Spleen (tissue), 11 donors: ENCODE measurements around the gene NT5E. TPM values are rescaled to one million over a fixed set of nuclear protein-coding genes. Genes with fewer than 3 reads are reported as not detected.

ENCODE experiments used
- DNase-seq: peaks from one replicate; pipeline ENCODE4 v3.0.0-alpha.2; 2020
- H3K27ac ChIP-seq, 8 donors: fragments of 200-600 bp; sonication (generic) in 7 of 8; 1 replicate in 4 of 8; 2 replicates in 4 of 8; pipeline versions ENCODE4 v1.5.0 to v1.8.0; 2016 to 2021; ENCODE audit warnings: inconsistent platforms in 4 of 8, mild to moderate bottlenecking in 4 of 8, moderate library complexity in 1 of 8
- H3K27me3 ChIP-seq, 7 donors: fragments of 200-600 bp; sonication (generic) in 6 of 7; replicated peaks in 1 of 7; 1 replicate in 4 of 7; 2 replicates in 3 of 7; pipeline versions ENCODE4 v1.5.0 to v1.8.0; 2016 to 2021; ENCODE audit warnings: inconsistent platforms in 3 of 7, mild to moderate bottlenecking in 1 of 7
- H3K36me3 ChIP-seq, 6 donors: fragments of 200-600 bp; sonication (generic) in 5 of 6; 1 replicate in 4 of 6; 2 replicates in 2 of 6; pipeline versions ENCODE4 v1.5.0 to v1.8.0; 2016 to 2021; ENCODE audit warnings: inconsistent platforms in 2 of 6
- H3K4me1 ChIP-seq, 6 donors: fragments of 200-600 bp; sonication (generic) in 5 of 6; 1 replicate in 3 of 6; 2 replicates in 3 of 6; pipeline versions ENCODE4 v1.5.0 to v1.8.0; 2016 to 2021; ENCODE audit warnings: inconsistent platforms in 3 of 6
- H3K4me3 ChIP-seq, 8 donors: fragments of 200-600 bp; sonication (generic) in 7 of 8; 1 replicate in 4 of 8; 2 replicates in 4 of 8; pipeline versions ENCODE4 v1.5.0 to v1.8.0; 2016 to 2021; ENCODE audit warnings: inconsistent platforms in 4 of 8, mild to moderate bottlenecking in 4 of 8, moderate library complexity in 2 of 8
- H3K9me3 ChIP-seq, 8 donors: fragments of 200-600 bp; sonication (generic) in 7 of 8; 1 replicate in 4 of 8; 2 replicates in 4 of 8; pipeline versions ENCODE4 v1.5.0 to v1.8.0; 2016 to 2021; ENCODE audit warnings: inconsistent platforms in 4 of 8
- POLR2A ChIP-seq, 3 donors: fragments of 450-650 bp; IDR thresholded peaks; one replicate each; pipeline ENCODE4 v1.5.1; 2017; ENCODE audit warnings: antibody characterized with exemption in 3 of 3, mild to moderate bottlenecking in 1 of 3
- POLR2AphosphoS5 ChIP-seq, 3 donors: sonication (generic); formaldehyde crosslinking; IDR thresholded peaks; one replicate each; pipeline ENCODE4 v1.5.1; 2017; ENCODE audit warnings: antibody characterized with exemption in 3 of 3
- WGBS, 5 donors: extraction: QIAGEN DNeasy Blood & Tissue Kit in 3 of 5; methylation state at CpG; one replicate each; pipeline versions ENCODE4 v1.1.5 to v1.1.7; 2013 to 2018; 5-methylcytosine and 5-hydroxymethylcytosine counted together
- intact Hi-C: fragments of 100-400 bp; cut with DNase I; formaldehyde crosslinking; loops from one replicate; pipeline ENCODE4 v1.15.0; 2023; ENCODE audit warnings: low total_unique reads
- polyA plus RNA-seq, 3 donors: library from polyadenylated mRNA; stranded (reverse); fragments of 200-250 nt; gene quantifications; one replicate each; pipeline ENCODE4 v1.2.1, GENCODE V29; 2013
- total RNA-seq, 7 donors: library from RNA; depleted of rRNA in 3 of 7; stranded (reverse); fragments of >200 nt in 3 of 7; fragmentation: NEBNext Ultra II Directional in 4 of 7; extraction: Animal tissue kit (Norgen Biotek cat#: 25700) in 4 of 7; gene quantifications; one replicate each; pipeline versions ENCODE4 v1.1.0 to v1.2.1, GENCODE V29; 2016 to 2021
- TF ChIP-seq, protein P1 (sequence below), 11 experiments: fragments of 200-600 bp in 7 of 11; fragments of 450-650 bp in 4 of 11; sonication (generic) in 4 of 11; IDR thresholded peaks in 8 of 11; conservative IDR thresholded peaks in 3 of 11; 1 replicate in 7 of 11; 2 replicates in 4 of 11; pipeline versions ENCODE4 v1.4.0 to v1.8.0; 2016 to 2021; ENCODE audit warnings: antibody characterized with exemption in 11 of 11, inconsistent platforms in 4 of 11, mild to moderate bottlenecking in 1 of 11
- donor health status: healthy with polysubstance abuse.
- donor health status: DM: no; HTN: no; CAD: no; lungs with moderate emphysema.
- donor health status: DM: no; HTN: no; CAD: no.
- donor health status: Bipolar disorder and iron deficiency.
- donor health status: healthy.
- donor health status: DM: no; HTN: no; CAD: no.
- donor health status: DM: yes; HTN: yes; CAD: no.

Gene NT5E
- total and polyA plus RNA-seq, 10 donors, result 8.4 to 32.2 (median 19.1) TPM

DNA sequence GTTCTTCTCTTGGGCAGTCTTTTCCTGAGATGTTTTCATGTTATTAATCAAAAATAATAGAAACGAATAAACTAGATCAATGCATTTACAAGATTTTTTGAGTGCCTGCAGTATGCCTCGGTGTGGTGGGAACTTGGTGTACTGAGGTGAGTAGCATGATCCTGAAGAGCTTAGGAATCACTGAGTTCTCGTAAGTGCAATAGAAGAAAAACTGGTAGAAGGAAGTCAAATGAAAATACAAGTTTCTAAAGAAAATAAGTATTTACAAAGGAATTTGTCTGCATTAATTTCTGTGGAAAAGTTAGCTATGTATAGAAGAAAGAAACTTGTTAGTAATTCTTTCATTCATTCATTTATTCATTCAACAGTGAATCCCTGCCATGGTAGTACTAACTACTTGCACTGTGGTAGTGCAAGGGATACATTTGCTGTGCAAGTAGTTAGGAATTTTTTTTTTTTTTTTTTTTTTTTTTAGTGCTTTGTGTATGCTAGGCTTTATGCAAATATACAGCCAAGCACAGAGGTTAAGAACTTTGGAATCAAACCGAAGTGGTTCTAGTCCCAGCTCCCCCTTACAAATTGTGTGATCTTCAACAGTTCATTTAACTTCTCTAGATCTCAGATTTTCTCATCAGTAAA is 13.9 kb downstream of the NT5E start:
- TF ChIP-seq POLR2A (IDR thresholded peaks at IDR 0.05) (no peak), POLR2AphosphoS5 (IDR thresholded peaks at IDR 0.05) (no peak)
- TF ChIP-seq, protein P1, sequence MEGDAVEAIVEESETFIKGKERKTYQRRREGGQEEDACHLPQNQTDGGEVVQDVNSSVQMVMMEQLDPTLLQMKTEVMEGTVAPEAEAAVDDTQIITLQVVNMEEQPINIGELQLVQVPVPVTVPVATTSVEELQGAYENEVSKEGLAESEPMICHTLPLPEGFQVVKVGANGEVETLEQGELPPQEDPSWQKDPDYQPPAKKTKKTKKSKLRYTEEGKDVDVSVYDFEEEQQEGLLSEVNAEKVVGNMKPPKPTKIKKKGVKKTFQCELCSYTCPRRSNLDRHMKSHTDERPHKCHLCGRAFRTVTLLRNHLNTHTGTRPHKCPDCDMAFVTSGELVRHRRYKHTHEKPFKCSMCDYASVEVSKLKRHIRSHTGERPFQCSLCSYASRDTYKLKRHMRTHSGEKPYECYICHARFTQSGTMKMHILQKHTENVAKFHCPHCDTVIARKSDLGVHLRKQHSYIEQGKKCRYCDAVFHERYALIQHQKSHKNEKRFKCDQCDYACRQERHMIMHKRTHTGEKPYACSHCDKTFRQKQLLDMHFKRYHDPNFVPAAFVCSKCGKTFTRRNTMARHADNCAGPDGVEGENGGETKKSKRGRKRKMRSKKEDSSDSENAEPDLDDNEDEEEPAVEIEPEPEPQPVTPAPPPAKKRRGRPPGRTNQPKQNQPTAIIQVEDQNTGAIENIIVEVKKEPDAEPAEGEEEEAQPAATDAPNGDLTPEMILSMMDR (IDR thresholded peaks at IDR 0.05 in 8 of 11, conservative IDR thresholded peaks at IDR 0.05 in 3 of 11), result no peak
- no peak overlapping the region for H3K4me3 ChIP-seq
- no peaks in the 10 kb centered on the region for H3K9me3 ChIP-seq
- H3K4me1 ChIP-seq, result peaks cover 20 to 77% (median 59%) of the 10 kb centered on the region in 6 donors
- no peaks in the 10 kb centered on the region for H3K27me3 ChIP-seq
- 73 to 85% (median 77%) methylated on average over 4 of the region's 4 CpGs for WGBS, 5 donors
- intact Hi-C loops, result no loop called here
- H3K36me3 ChIP-seq, result peaks cover 0 to 5% (median 0%) of the 10 kb centered on the region in 6 donors
- DNase-seq, result no peak
- peak overlapping the region in 2 of 8 donors; percentile 32 to 53 for H3K27ac ChIP-seq

DNA sequence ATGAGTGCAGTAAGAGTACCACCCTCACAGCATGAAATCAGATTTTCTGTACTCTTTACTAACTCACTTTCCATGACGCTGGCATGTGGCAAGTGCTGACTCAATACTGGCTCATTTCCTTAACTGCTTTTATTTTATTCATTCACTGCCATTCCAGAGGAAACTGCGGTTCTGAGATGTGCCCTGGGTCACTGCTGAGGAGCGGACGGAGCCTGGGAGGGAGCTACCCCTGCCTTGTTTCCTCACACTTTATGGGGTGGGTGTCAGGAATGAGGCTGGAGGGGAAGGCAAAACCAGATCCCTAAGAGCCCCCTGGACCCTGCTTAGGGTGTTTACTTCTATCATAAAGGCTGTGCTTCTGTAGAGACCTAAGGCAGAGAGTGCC is 14.4 kb downstream of the NT5E start:
- Histone ChIP-seq H3K36me3 (peaks cover 0 to 5% (median 0%) of the 10 kb centered on the region in 6 donors), H3K4me1 (peaks cover 20 to 71% (median 55%) of the 10 kb centered on the region in 6 donors), H3K27ac (peak overlapping the region in 4 of 8 donors; percentile 32 to 53 (median 40)), H3K27me3 (no peaks in the 10 kb centered on the region), H3K9me3 (no peaks in the 10 kb centered on the region), H3K4me3 (no peak overlapping the region)
- intact Hi-C loops, result no loop called here
- TF ChIP-seq POLR2AphosphoS5 (IDR thresholded peaks at IDR 0.05), result peak in 1 of 3 donors; percentile 63
- TF ChIP-seq, protein P1 (IDR thresholded peaks at IDR 0.05 in 8 of 11, conservative IDR thresholded peaks at IDR 0.05 in 3 of 11), result no peak
- no peak for DNase-seq
- WGBS, 5 donors, result 16 to 36% (median 27%) methylated on average over 4 of the region's 4 CpGs

- DNase-seq, result no peak
- H3K4me1 ChIP-seq, result peaks cover 20 to 67% (median 53%) of the 10 kb centered on the region in 6 donors
- peaks cover 0 to 5% (median 0%) of the 10 kb centered on the region in 6 donors for H3K36me3 ChIP-seq
- H3K4me3 ChIP-seq, result no peak overlapping the region
- TF ChIP-seq, protein P1 (IDR thresholded peaks at IDR 0.05 in 8 of 11, conservative IDR thresholded peaks at IDR 0.05 in 3 of 11), result no peak
- TF ChIP-seq POLR2A (IDR thresholded peaks at IDR 0.05) (no peak), POLR2AphosphoS5 (IDR thresholded peaks at IDR 0.05) (no peak)
- peak overlapping the region in 4 of 8 donors; percentile 32 to 53 (median 40) for H3K27ac ChIP-seq
- H3K27me3 ChIP-seq, result no peaks in the 10 kb centered on the region
- WGBS, 5 donors, result 48 to 66% (median 55%) methylated on average over 4 of the region's 4 CpGs
- H3K9me3 ChIP-seq, result no peaks in the 10 kb centered on the region
- intact Hi-C loops, result no loop called here
Measured at GRCh38 chr6:85464722-85465150, 14.9 kb downstream of the NT5E start.

DNA sequence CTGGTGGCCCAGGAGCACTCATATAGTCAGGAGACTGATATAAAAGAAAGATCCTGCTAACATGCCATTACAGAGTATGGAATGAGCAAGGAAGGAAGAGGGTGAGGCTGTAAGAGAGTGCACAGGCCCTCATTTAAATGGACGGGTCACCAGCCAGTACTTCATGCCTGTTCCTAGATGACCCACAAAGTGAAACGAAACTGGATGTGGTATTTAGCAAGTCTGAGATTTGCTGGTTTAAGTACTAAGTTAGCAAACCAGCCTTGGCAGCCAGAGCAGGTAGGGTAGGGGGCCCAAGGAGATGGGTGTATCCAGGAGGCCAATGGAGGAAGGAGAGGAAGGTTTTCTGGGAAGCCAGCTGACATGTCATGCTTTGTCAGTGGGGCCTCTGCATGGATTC is 15.9 kb downstream of the NT5E start:
- TF ChIP-seq, protein P1 (IDR thresholded peaks at IDR 0.05 in 8 of 11, conservative IDR thresholded peaks at IDR 0.05 in 3 of 11), result no peak
- no peak for TF ChIP-seq POLR2A (IDR thresholded peaks at IDR 0.05)
- no peak for TF ChIP-seq POLR2AphosphoS5 (IDR thresholded peaks at IDR 0.05)
- Histone ChIP-seq H3K9me3 (no peaks in the 10 kb centered on the region), H3K36me3 (peaks cover 0 to 5% (median 0%) of the 10 kb centered on the region in 6 donors), H3K27me3 (no peaks in the 10 kb centered on the region), H3K27ac (peak overlapping the region in 4 of 8 donors; percentile 0 to 34 (median 16)), H3K4me3 (no peak overlapping the region), H3K4me1 (peaks cover 19 to 56% (median 43%) of the 10 kb centered on the region in 6 donors)
- DNase-seq, result no peak
- intact Hi-C loops, result no loop called here
- WGBS, 5 donors, result 43 to 57% (median 53%) methylated on average over 2 of the region's 2 CpGs
